K562 (cell line): Measurements from ENCODE around the gene KCNQ4. TPM values are rescaled to one million over a fixed set of nuclear protein-coding genes. Genes with fewer than 3 reads are reported as not detected.
A peak's percentile ranks its signal among the peaks of the same experiment; 100 is the strongest.

Experiments
- ATAC-seq: fragments of 200-7000 bp; cut with Tn5 transposase; 3 replicates; pipeline ENCODE4 v1.9.1; 2020; ENCODE audit warnings: moderate library complexity
- BruUV-seq: library from RNA; stranded (reverse); fragments of 400-500 nt; replicated peaks from 2 replicates; lab custom pipeline; 2021; lab: Mats Ljungman, UMichigan
- CTCF ChIA-PET: fragments of 300-600 bp; formaldehyde crosslinking; extraction: SDS; loops from one replicate; lab custom pipeline; 2021; ENCODE audit warnings: low intra/inter-chr PET ratio; lab: Yijun Ruan, JAX
- POLR2A ChIA-PET: fragments of 300-600, 350-650 bp; sonication (Branson Sonifier 250); formaldehyde crosslinking; extraction: SDS; loops from one replicate; lab custom pipeline; 2021; ENCODE audit warnings: antibody characterized with exemption, inconsistent platforms; lab: Yijun Ruan, JAX
- DNase-seq, 4 experiments: peaks; one replicate each; pipeline versions ENCODE4 v3.0.0 to v3.0.0-alpha.2; 2011 to 2018; ENCODE audit warnings: low spot score in 3 of 4, mixed read lengths in 3 of 4; ENCODE audit errors: extremely low read depth in 1 of 4
- FAIRE-seq: peaks from 2 replicates; lab custom pipeline; 2011; peaks lifted over from hg19 to GRCh38; lab: Jason Lieb, UNC
- H2AFZ ChIP-seq: 2 replicates; pipeline ENCODE4 v1.6.0; 2011; ENCODE audit warnings: low read depth, low read length, control low read depth, inconsistent platforms
- H3K27ac ChIP-seq: fragments of 200-600 bp; 3 replicates; pipeline ENCODE4 v1.8.0; 2011; ENCODE audit warnings: low read depth, mild to moderate bottlenecking, control low read depth, inconsistent platforms, low read length, moderate library complexity, mixed read lengths; ENCODE audit errors: extremely low read depth
- H3K27me3 ChIP-seq, 2 experiments: fragments of 300-600 bp in 1 of 2; 2 replicates in 1 of 2; 3 replicates in 1 of 2; pipeline versions ENCODE4 v1.6.0 to v1.8.0; 2011; ENCODE audit warnings: inconsistent platforms in 2 of 2, low read length in 2 of 2, mild to moderate bottlenecking in 1 of 2, mixed read lengths in 1 of 2, moderate library complexity in 1 of 2; ENCODE audit not compliant: control insufficient read depth in 2 of 2, insufficient read depth in 2 of 2
- H3K36me3 ChIP-seq: fragments of 300-600 bp; 3 replicates; pipeline ENCODE4 v1.8.0; 2011; ENCODE audit warnings: mild to moderate bottlenecking, low read length, inconsistent platforms; ENCODE audit not compliant: control insufficient read depth, insufficient read depth
- H3K4me1 ChIP-seq, 2 experiments: fragments of 200-600 bp in 1 of 2; replicated peaks in 1 of 2; 2 replicates in 1 of 2; 3 replicates in 1 of 2; pipeline versions ENCODE4 v1.5.1 to v1.8.0; 2011; ENCODE audit warnings: inconsistent platforms in 2 of 2, low read length in 2 of 2, mild to moderate bottlenecking in 1 of 2, mixed read lengths in 1 of 2, moderate library complexity in 1 of 2; ENCODE audit not compliant: control insufficient read depth in 2 of 2, insufficient read depth in 2 of 2
- H3K4me2 ChIP-seq: 2 replicates; pipeline ENCODE4 v1.6.1; 2011; ENCODE audit warnings: low read length, control low read depth, inconsistent platforms, mixed read lengths; ENCODE audit not compliant: insufficient read depth
- H3K4me3 ChIP-seq: fragments of 200-600 bp; sonication (generic), shearing (Covaris generic); 2 replicates; pipeline ENCODE4 v1.5.1; 2016; ENCODE audit warnings: control low read depth, inconsistent platforms
- H3K79me2 ChIP-seq: fragments of 200-600 bp; 3 replicates; pipeline ENCODE4 v1.8.0; 2011; ENCODE audit warnings: low read length, inconsistent platforms; ENCODE audit not compliant: control insufficient read depth, insufficient read depth
- H3K9ac ChIP-seq, 2 experiments: 2 replicates each; pipeline versions ENCODE4 v1.6.0 to v1.6.1; 2011; ENCODE audit warnings: low read depth in 2 of 2, low read length in 2 of 2, control low read depth in 1 of 2, inconsistent platforms in 1 of 2, mild to moderate bottlenecking in 1 of 2, mixed read lengths in 1 of 2; ENCODE audit not compliant: insufficient read depth in 1 of 2
- H3K9me1 ChIP-seq: one replicate; pipeline ENCODE4 v1.6.0; 2011; ENCODE audit warnings: inconsistent platforms, mild to moderate bottlenecking, low read length, moderate library complexity; ENCODE audit not compliant: control insufficient read depth, insufficient read depth
- H3K9me3 ChIP-seq: replicated peaks from 2 replicates; pipeline ENCODE4 v1.5.1; 2011; ENCODE audit warnings: low read depth, low read length, inconsistent platforms; ENCODE audit not compliant: control insufficient read depth, insufficient read depth
- H4K20me1 ChIP-seq: replicated peaks from 2 replicates; pipeline ENCODE4 v1.6.1; 2011; ENCODE audit warnings: low read length, inconsistent platforms, mixed read lengths; ENCODE audit not compliant: control insufficient read depth, insufficient read depth
- BCOR ChIP-seq: fragments of 450-650 bp; IDR thresholded peaks from 2 replicates; pipeline ENCODE4 v1.6.1; 2016
- C11orf30 ChIP-seq: fragments of 450-650 bp; IDR thresholded peaks from 2 replicates; pipeline ENCODE4 v1.6.1; 2016; ENCODE audit warnings: low read depth, mild to moderate bottlenecking
- IRF2 ChIP-seq: sonication (generic); formaldehyde crosslinking; IDR thresholded peaks from 2 replicates; pipeline ENCODE4 v1.8.1; 2022; ENCODE audit warnings: mild to moderate bottlenecking, missing genetic modification reagents
- KDM1A ChIP-seq, 2 experiments: fragments of 450-650 bp; IDR thresholded peaks; 2 replicates each; pipeline ENCODE4 v1.6.1; 2016; ENCODE audit warnings: mild to moderate bottlenecking in 2 of 2
- KLF13 ChIP-seq: fragments of 450-650 bp; IDR thresholded peaks from 2 replicates; pipeline ENCODE4 v1.6.1; 2016; ENCODE audit warnings: missing genetic modification characterization, low read depth, mild to moderate bottlenecking, missing compliant biosample characterization, moderate library complexity, borderline replicate concordance
- MAFF ChIP-seq: IDR thresholded peaks from 2 replicates; pipeline ENCODE4 v1.6.1; 2012; ENCODE audit warnings: low read length, improper control_type of control experiment
- NFYB ChIP-seq: IDR thresholded peaks from 2 replicates; pipeline ENCODE4 v1.6.1; 2011; ENCODE audit warnings: mild to moderate bottlenecking, moderate library complexity; ENCODE audit not compliant: insufficient read length; ENCODE audit errors: extremely low read depth
- NR3C1 ChIP-seq: sonication (generic); formaldehyde crosslinking; IDR thresholded peaks from 2 replicates; pipeline ENCODE4 v1.8.1; 2022; ENCODE audit warnings: missing genetic modification reagents
- RBM25 ChIP-seq: fragments of 200-400 bp; formaldehyde crosslinking; IDR thresholded peaks from 2 replicates; pipeline ENCODE4 v1.6.1; 2018; ENCODE audit warnings: low read length, low read depth, moderate library complexity; ENCODE audit not compliant: severe bottlenecking
- ZNF175 ChIP-seq: fragments of 200-800 bp; sonication (Bioruptor generic); IDR thresholded peaks from 2 replicates; pipeline ENCODE4 v1.6.1; 2016; ENCODE audit warnings: low read depth, mild to moderate bottlenecking, missing genetic modification characterization, missing compliant biosample characterization
- ZNF316 ChIP-seq: fragments of 450-650 bp; IDR thresholded peaks from 2 replicates; pipeline ENCODE4 v1.6.1; 2016
- ZSCAN32 ChIP-seq: fragments of 450-650 bp; formaldehyde crosslinking; IDR thresholded peaks from 2 replicates; pipeline ENCODE4 v1.4.0; 2020; ENCODE audit warnings: mild to moderate bottlenecking, moderate library complexity
- WGBS: fragments of 100-300 bp; shearing (Covaris generic); methylation state at CpG from one replicate; pipeline ENCODE4 v1.1.6; 2016; ENCODE audit warnings: low coverage, mixed read lengths; ENCODE audit not compliant: insufficient coverage; ENCODE audit errors: missing lambda C conversion rate; 5-methylcytosine and 5-hydroxymethylcytosine counted together
- in situ Hi-C: fragments of 300-500 bp; cut with MboI; formaldehyde crosslinking; loops from 4 replicates; pipeline ENCODE4 v1.15.0; 2018; ENCODE audit warnings: inconsistent platforms, mixed read lengths
- intact Hi-C: fragments of 100-400 bp; cut with micrococcal nuclease; formaldehyde crosslinking; loops from 2 replicates; pipeline ENCODE4 v1.14.2; 2022
- polyA plus RNA-seq, 8 experiments: library from polyadenylated mRNA; depleted of rRNA in 4 of 8; stranded (reverse) in 5 of 8; unstranded in 3 of 8; fragments of >200 nt; fragmentation: Nextera tagmentation in 2 of 8; fragmentation: Illumina TruSeq in 1 of 8; extraction: Ambion mirVana in 2 of 8; extraction: Trizol in 1 of 8; gene quantifications; 2 replicates each; pipeline versions ENCODE4 v1.2.1 to v1.2.3, GENCODE V29; 2011 to 2014; ENCODE audit warnings: inconsistent platforms in 1 of 8, missing spikeins in 1 of 8
- total RNA-seq, 7 experiments: library from RNA; depleted of rRNA in 6 of 7; stranded (reverse); fragments of >200 nt in 6 of 7; fragmentation: Illumina TruSeq in 2 of 7; extraction: Trizol in 2 of 7; gene quantifications; 2 replicates each; pipeline versions ENCODE4 v1.2.1 to v1.2.3, GENCODE V29; 2011 to 2021; ENCODE audit warnings: low replicate concordance in 1 of 7

The KCNQ4 gene
- total and polyA plus RNA-seq, 9 of the 15 experiments (the other 6 are each of a cell fraction or from before 2014, with no cell fraction given): 0.07 to 4.1 (median 0.79) TPM

- WGBS: 48% methylated on average over 6 of the region's 6 CpGs
- Histone ChIP-seq H3K4me2 (no peak overlapping the region), H2AFZ (no peak overlapping the region; the same call in 1 of the 2 replicates), H3K27me3 (no peaks in the 10 kb centered on the region), H4K20me1 (no peaks in the 10 kb centered on the region), H3K9me1 (no peaks in the 10 kb centered on the region), H3K9me3 (no peaks in the 10 kb centered on the region), H3K9ac (peak overlapping the region in 1 of 2 experiments; percentile 57; a peak in 1 of 4 replicates), H3K4me3 (no peak overlapping the region), H3K27ac (no peak overlapping the region), H3K36me3 (no peaks in the 10 kb centered on the region), H3K4me1 (peaks cover 21 to 23% of the 10 kb centered on the region in 2 experiments; a peak in 4 of 5 replicates), H3K79me2 (no peaks in the 10 kb centered on the region)
- FAIRE-seq (no peak), DNase-seq (no peak), ATAC-seq (no peak)
- TF ChIP-seq RBM25 (peak; percentile 51), ZNF316 (peak; percentile 63), ZSCAN32 (CRISPR knock-in tag) (no peak), KLF13 (tag) (no peak), BCOR (peak; percentile 72), KDM1A (IDR thresholded peaks at IDR 0.05) (peak; percentile 20 to 53; a peak in 3 of 4 replicates), IRF2 (CRISPR knock-in tag) (0 out of 2 replicates have a peak, but pooled peaks have one; percentile 7), C11orf30 (peak; percentile 44), NFYB (no peak), NR3C1 (CRISPR knock-in tag) (no peak), ZNF175 (CRISPR knock-in tag) (no peak), MAFF (0 out of 2 replicates have a peak, but pooled peaks have one; percentile 2)
- POLR2A ChIA-PET: interaction anchor here (0.6 kb wide), 1 partner anchor 66 kb away, joined by 4 read pairs; no protein-coding TSS in a partner anchor
- intact Hi-C loops: no loop called here
- BruUV-seq: no TSS peak
- in situ Hi-C loops: no loop called here
- CTCF ChIA-PET: no interaction called here
Measured at GRCh38 chr1:40880813-40881549, 97.4 kb downstream of the KCNQ4 start.
